ENCODE measurements around the gene DIP2C.
"Not testable (repeated sequence)": the region's sequence is repeated elsewhere in the genome, so short reads cannot be mapped to it uniquely, and the experiment has no call there.

The DIP2C gene

DNA sequence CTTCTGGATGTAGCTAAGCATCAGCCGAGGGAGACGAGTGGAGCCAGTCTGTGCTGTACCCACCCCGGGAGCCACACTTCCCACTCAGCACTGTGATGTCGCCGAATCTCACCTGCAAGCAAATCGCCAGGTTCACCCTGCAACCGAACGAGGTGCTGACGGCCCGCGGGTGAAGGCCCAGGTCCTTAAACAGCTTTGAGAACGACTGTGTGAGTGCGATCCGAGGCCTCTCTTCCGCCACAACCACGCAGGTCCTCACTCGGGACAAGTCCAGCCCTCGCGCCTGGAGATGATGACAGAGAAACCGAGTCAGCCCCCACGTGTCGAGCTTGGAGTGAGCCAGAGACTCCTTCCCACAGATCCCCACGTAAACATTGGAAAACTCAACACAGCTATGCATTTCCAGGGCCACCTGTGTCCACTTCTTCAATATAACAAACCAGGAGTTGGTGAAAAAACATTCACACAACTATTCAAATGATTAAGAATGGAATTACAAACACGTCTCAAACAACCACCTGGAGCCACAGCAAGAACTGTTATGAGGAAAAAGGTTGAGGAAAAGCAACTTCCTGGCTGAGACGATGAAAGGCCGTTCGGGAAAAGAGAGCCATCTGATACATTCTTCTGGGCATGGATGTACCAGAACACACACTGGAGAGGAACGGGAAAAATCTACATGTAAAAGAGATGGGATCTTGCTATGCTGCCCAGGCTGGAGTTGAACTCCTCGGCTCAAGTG, 362.4 kb downstream of the DIP2C start:
- no peak for DNase-seq (ENCODE audit: low spot score)

DNA sequence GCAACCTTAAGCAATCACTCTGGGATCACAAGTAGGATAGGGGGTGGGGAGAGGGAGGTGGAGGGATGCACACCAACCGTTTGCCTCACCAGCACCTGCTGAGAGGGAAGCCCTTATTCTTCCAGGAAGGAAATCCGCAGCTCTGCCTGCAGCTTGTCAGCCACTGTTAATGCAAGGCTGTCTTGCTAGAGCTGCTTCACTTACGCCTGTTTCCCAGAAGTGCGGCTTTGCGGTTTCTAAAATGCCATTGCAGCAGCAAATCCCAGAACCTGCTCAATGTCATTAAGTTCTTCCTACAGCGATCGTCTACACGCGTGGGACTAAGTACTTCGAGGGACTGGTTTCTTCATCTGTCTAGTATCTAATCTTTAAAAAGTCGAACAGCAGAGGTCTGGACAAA, 363.1 kb downstream of the DIP2C start:
- no peak for DNase-seq (ENCODE audit: low spot score)

DNA sequence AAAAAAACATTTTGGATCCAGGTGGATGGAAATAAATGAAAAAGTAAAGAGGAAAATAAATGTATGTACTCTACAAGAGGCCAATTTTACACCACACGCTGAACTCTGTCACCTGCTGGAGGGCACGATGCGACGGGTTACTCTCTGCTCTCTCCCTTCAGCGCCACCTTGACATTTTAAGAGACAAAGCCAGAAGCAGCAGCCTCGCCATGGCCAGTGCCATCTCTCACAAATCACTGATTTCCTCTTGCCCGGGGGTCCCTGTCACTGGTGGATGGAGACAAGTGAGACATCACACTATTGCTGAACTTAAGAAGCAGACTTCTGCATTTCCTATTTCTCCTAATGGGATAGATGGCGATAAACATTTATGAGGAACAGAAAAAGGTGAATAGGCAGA, 364.2 kb downstream of the DIP2C start:
- DNase-seq (ENCODE audit: low spot score): no peak

DNA sequence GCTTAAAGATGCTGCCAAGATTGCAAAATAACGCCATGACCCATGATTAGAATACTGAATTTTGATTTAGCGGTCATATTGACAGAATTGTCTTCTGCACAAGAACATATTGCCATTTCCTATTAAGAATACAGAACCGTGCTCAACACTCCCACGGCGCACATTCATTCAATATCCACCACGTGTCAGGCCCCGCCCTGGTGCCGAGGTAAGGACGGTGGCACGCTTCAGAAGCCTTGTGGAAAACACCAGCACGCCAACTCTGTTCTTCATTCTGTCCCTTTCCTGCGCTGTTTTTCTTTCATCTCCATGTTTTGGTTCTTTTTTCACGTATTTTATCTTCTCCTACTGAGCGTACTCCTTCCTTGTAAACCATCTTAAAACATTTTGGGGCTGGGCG, 364.9 kb downstream of the DIP2C start:
- no peak for DNase-seq (ENCODE audit: low spot score)

DNA sequence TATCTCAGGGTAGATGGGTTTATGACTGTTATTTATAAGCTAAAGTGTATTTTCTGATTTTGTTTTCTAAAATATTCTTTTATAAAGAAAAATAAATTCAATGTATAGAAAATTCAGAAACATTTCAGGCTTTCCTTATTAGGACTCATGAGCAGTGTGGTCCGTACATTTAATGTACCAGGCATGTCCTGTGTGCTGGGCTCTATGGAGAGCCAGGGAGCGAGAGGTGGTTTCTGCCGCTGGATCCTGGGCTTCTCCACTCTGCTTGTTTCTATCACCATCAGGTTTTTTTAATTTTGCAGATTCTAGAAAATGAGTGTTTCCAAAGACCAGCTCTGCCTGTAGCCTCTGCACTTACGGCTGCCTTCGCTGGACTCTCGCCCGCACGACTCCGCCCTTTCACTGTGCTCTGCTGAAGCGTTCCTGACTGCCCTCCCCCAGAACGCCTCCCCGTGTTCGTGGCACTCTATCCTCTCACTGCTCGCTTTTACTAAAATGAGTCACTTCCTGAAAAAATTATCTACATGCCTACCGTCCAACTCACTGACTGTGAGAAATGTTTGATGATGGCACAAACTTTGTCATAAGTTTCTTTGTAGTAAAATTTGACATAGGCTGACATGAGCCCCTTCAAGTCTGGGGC, 365.7 kb downstream of the DIP2C start:
- DNase-seq (ENCODE audit: low spot score): peak; percentile 43

DNA sequence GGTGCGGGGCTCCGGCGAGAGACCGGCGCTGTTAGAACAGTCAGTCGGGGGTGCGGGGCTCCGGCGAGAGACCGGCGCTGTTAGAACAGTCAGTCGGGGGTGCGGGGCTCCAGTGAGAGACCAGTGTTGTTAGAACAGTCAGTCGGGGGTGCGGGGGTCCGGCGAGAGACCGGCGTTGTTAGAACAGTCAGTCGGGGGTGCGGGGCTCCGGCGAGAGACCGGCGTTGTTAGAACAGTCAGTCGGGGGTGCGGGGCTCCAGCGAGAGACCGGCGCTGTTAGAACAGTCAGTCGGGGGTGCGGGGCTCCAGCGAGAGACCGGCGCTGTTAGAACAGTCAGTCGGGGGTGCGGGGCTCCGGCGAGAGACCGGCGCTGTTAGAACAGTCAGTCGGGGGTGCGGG, 366.4 kb downstream of the DIP2C start:
- DNase-seq (ENCODE audit: low spot score): not testable (repeated sequence)

DNA sequence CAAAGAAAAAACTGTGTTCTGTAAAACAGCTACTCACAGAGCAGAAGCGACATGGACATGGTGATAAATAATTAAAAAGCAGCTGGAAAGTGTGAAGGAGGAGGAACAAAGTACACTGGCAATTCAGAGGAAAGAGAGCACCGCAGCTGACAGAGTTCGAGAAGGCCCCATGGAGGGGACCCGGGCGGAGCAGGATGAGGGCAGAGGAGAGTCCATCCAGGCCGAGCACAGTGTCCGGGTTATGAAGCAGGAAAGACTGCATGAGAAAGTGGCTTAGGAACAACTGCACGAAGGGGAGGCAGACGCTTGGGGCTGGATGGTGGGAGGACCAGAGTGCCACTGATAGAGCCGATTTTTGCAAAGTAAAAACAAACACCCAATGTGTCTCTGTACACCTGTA, 368.7 kb downstream of the DIP2C start:
- no peak for DNase-seq (ENCODE audit: low spot score)

DNA sequence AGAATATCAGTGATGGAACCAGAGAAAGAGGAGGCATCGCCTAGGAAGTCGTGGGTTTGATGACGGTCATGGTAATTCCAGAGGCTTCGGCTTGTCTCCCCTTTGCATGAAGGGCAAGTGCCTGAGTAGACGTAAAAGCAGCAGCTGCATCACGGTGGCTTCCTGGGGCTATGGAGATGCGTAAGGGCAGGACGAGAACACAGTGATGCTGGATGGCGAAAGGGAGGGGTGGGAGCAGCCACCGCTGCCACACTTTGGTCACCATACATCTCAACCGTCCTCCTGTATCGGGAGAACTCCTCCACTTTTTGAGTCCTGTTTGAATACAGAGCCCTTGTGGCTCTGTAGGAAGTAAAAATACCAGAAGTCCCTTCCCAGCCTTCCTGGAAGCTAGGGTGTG, 371.5 kb downstream of the DIP2C start:
- no peak for DNase-seq (ENCODE audit: low spot score)

DNA sequence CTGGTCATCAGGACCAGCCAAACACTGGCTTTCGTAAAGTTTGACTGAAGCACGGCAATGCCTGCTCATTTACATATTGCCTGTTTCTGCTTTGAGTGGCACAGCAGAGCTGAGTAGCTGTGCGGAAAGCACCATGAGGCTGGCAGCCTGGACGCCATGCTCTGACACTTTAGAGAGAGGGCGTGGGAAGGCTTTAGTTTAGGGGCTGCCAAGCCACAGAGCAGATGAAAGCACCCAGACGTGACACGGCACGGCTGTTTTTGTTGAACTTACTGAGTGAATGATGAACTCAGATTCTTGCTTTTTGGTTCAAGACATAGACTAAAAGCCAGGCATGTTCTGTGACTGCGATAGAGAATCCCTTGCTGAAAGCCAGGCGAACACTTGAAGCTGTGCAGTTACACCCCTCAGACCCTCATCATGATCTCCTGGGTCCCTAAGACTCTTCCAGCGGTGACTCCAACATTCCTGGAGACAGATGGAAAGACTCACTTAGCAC, 372.1 kb downstream of the DIP2C start:
- DNase-seq (ENCODE audit: low spot score): no peak

DNA sequence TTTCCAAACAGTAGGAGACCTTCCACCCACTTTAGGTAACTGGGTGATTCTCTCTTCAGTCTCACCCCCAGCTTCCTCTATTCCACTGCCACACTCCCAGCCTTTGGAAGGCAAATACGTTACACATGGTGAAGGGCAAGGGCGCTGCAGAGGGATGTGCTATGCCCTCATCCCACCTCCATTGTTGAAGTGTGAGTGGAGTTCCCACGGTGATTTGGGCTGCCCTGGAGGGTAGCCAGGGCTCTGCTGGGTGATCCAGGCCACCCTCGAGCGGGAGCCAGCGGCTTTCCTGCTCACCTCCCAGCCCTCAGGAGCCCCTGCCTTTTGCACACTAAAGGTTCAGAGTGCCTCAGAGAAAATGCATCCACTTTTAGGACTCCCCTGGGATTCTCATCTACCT, 373.1 kb downstream of the DIP2C start:
- DNase-seq (ENCODE audit: low spot score): no peak

DNA sequence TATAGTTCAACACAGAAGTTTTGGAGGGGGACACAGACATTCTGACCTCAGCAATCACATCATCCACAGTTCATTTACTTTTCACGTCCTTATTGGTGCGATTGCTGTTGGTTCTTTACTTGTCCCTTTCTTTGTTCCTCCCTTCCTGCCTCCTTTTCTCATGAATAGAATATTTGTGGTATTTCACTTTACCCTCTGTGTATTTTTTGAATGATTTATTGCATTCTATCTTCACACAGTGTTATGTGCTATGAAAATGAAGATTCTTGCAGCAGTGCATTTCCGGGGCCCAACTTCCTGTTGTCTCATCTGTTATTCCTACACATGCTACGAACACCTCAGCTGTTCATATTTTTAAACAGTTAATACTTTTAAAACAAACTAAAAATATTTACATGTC, 374.6 kb downstream of the DIP2C start:
- DNase-seq (ENCODE audit: low spot score): no peak

DNA sequence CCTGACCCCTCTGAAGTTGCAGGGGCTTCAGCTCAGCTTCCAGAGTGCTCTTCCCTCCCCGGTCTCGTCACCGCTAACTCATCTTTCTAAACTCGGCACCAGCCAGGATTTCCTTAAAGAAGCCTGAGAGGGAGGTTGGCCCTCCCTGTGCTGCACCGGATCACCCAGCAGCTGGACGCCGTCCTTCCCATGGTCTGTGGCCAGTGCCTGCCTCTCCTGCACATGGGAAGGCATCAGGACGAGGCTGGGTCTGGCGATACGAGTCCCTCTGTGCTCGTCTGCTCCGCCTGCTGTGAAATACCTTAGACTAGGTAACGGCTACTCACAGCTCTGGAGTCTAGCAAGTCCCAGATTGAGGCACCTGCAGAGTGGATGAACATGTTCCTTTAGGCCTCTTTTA, 375.1 kb downstream of the DIP2C start:
- DNase-seq (ENCODE audit: low spot score): no peak

DNA sequence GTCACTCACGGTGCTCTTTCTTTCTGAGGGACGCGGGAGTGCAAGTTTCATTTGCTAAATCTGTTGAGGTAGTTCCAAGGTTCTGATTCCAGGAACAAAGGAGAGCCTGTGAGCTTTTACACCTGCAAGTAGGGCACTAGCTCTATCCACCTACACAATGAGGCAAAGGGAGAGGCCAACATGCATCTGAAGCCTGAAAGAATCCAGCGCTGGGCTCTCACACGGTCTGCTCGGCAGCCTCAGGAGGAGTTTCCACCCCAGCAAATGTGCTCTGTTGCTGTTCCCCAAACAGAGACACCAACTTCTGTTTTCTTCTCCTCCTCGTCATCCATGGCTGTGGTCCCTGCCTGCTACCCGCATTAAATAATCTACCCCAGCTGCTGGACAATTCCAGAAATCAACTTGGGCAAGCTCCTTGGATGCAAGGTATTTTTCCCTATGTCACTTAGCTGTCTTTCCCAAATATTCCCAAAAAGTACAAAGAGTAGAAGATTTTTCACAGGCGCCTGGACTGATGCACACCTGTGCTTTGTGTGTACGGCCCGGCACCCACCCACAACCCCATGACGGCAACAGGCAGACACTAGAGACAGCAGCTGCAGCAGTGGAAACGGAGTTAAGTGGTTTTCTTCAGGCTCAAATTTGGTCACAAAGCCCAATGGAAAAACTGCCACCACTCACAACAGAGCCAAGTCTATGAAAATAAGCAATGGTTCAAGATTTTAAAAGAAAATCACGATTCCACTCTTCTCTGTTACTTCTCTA, 377.4 kb downstream of the DIP2C start:
- DNase-seq (ENCODE audit: low spot score): no peak

DNA sequence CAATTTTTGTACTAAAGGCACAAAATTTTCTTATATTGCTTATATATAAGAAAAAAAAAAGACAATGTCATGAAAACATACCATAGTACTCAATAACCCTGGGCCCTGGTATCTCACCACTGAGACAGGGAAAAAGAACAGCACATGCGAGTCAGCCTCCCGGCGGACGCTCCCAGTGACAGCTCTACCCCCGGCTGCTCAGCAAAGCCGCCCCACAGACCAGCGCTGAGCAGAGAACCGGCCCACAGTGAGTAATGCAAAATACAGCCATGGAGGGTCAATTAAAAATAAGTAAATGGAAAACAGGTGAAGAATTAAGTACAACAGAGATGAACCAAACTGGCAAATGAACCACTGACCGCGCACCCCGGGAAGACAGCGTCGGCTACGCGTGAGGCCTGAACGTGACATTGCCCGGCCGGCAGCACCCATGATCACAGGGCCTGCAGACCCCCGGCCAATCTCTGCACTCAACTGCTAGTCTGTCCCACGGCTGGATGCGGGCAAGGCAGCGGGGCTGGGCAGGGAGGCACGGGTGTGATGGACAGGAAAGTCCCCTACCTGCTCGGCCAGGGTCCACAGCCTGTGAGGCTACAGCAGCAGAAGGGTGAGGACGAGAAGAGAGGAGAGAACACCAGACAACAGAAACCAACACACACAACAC, 378.4 kb downstream of the DIP2C start:
- no peak for DNase-seq (ENCODE audit: low spot score)

DNA sequence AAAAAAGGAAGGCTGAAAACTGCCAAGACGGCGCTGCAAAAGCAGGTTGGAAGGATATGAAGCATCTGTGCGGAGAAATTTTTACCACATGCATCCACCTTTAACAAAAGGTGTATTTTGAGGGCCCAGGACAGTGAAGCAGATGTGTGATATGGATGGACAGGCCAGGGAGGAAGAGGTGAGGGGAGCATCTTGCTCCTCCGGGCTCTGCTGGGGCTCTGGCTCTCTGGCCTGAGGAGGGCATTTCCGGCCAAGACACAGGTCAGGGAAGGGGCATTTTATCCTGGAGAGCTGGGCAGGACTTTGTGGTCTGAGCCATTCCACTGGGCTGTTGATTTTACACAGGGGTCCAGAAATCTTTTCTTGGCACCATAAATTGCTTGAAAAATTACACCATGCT, 379.1 kb downstream of the DIP2C start:
- DNase-seq (ENCODE audit: low spot score): no peak

DNA sequence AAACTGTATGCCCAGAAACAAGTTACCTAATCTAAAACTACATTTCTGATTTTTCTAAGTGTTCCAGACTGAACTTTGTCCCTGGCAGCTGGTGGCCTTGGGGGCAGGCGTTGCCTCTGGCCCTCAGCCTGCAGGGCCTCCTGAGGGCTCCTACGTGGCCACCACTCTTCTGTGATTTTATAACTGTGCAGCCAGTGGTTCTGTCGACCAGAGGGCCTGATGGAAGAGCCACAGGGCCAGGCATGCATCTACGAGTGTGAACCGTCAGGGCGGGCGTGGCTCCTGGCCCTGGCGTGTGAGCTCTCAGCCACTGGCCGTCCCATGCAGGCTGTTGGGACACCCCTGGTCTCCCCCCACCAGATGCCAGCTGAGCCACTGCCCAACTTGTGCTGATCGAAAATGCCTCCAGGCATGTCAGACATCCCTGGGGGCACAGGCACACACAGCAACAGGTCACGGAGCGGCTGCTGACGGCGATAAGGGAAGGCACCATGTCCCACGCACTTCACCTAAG, 380.8 kb downstream of the DIP2C start:
- DNase-seq (ENCODE audit: low spot score): no peak

DNA sequence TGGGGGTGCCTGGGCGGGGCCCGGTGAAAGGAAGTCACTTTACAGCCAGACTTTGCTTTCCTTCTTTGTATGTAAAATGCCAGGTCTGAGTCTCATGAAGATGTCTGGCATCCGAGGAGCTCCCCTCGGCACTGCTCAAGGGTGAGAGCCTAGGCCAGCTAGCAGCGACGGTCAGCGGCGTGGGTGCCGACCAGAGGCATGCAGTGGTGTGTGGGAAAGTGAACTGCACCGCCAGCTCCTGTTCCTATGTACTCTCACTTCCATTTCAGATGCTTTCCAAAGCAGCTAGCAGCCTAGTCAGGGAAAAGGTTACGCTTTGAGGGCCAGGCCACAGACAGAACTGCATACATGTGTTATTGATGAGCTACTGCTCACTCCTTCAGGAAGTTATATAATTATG, 381.4 kb downstream of the DIP2C start:
- DNase-seq (ENCODE audit: low spot score): no peak

DNA sequence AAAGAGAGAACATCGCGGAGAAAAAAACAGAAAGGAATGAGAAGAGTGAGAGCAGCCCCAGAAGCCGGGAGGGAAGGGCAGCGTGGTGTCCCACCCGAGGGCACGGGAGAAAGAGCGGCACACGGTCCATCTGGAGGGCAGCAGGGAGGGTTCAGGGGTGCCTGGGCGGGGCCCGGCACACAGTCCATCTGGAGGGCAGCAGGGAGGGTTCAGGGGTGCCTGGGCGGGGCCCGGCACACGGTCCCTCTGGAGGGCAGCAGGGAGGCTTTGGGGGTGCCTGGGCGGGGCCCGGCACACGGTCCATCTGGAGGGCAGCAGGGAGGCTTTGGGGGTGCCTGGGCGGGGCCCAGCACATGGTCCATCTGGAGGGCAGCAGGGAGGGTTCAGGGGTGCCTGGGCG, 381.8 kb downstream of the DIP2C start:
- DNase-seq (ENCODE audit: low spot score): no peak

DNA sequence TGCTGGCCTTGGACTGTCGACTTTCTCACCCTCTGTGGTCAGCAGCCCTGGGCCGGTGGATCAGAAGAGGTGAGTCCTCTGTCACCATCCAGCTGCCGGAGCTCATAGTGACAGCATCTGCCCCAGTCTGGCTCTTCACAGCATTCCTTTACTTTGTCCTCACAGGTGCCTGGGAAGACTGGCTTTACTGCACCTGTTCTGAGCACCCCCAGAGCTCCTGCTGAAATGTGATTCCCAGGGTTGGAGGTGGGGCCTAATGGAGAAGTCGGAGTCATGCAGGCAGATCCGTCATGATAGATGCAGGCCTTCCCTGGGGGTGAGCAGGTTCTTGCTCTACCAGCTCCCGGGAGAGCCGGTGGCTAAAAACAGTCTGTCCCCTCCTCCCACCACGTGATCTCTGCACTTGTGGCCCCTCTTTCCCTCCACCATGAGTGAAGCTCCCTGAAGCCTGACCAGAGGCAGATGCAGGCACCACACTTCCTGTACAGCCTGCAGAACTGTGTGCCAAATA, 382.7 kb downstream of the DIP2C start:
- DNase-seq (ENCODE audit: low spot score): no peak

DNA sequence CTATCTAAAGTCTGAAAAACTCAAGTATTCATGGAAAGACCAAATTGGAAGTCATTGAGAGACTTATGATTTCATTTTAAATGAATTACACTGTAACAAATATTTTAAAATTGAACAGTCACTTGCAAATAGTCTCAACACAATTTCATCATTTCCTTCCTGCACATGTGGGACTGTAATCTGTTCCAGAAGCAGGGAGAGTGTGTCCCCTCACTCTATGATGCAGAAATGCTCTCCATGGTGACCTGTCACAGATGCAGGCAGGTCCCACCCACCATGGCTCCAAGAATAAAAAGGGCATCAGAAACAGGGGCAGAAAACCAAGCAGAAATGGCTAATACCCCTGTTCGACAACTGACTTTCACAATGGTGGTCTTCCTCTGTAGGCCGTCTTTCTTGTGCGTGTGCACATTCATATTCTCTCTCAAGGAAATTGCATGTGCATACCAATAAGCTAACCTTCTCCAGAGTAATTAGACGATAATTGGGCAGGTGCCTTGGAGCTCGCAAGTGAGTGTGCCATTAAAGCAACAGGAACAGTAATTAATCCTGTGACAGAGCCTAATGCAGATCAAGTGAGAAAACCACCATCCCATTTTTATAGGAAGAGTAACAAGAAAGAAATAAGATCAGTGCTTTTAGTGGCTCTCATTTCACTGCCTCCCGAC, 383.3 kb downstream of the DIP2C start:
- DNase-seq (ENCODE audit: low spot score): no peak

DNA sequence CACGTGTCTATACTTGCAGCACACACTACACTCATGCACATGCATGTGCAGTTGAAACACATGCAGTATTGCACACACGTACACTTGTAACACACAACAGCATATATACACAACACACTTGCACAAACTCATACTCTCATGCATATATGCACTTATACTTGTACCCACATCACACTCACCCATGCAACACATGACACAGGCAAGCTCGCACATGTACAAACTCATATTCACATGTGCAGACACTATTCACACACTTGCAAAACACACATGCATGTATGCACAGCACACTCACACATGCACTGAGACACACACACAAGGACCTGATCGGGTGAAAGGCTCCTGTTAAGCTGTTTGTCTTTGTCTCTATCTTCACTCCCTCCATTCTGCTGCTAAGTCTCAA, 384.4 kb downstream of the DIP2C start:
- no peak for DNase-seq (ENCODE audit: low spot score)

DNA sequence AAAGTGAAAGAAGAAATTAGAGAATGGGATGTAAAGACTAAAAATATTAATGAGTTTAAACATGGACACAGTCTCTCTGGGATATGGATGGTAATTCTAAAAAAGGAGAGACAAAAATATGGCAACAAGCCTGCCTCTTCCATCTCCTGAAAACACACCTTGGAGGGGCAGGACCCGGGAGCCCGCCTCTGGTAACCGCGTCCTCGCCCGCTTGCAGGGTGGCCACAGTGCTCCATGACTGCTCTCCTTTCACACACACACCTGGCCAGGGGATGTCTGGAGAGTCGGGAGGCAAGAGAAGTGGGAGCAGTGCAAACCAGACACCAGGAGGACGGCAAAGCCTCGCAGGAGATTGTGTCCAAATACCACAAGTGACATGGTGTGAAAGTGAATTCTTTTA, 387.9 kb downstream of the DIP2C start:
- no peak for DNase-seq (ENCODE audit: low spot score)

Data from SW480 (cell line).